Upper lobe of left lung (tissue), 6 donors: ENCODE results near the gene NAA40. TPM values are rescaled to one million over a fixed set of nuclear protein-coding genes. Genes with fewer than 3 reads are reported as not detected.

Experiments
- ATAC-seq, 2 donors: fragments of 200-7000 bp; cut with Tn5 transposase; one replicate each; pipeline ENCODE4 v1.9.1; 2022; ENCODE audit warnings: mild to moderate bottlenecking in 2 of 2, moderate library complexity in 2 of 2; ENCODE audit not compliant: low FRiP score in 2 of 2
- DNase-seq, 2 donors: peaks; one replicate each; pipeline ENCODE4 v3.0.0-alpha.2; 2019 to 2020
- H3K27ac ChIP-seq, 4 donors: fragments of 200-600 bp; sonication (generic); one replicate each; pipeline ENCODE4 v1.5.1; 2016 to 2019
- H3K27me3 ChIP-seq, 4 donors: fragments of 200-600 bp; sonication (generic); one replicate each; pipeline ENCODE4 v1.5.1; 2017 to 2019
- H3K36me3 ChIP-seq, 4 donors: fragments of 200-600 bp; sonication (generic); one replicate each; pipeline ENCODE4 v1.5.1; 2016 to 2019
- H3K4me1 ChIP-seq, 4 donors: fragments of 200-600 bp; sonication (generic); one replicate each; pipeline ENCODE4 v1.5.1; 2018 to 2019
- H3K4me3 ChIP-seq, 4 donors: fragments of 200-600 bp; sonication (generic); one replicate each; pipeline ENCODE4 v1.5.1; 2017 to 2019; ENCODE audit warnings: mild to moderate bottlenecking in 2 of 4, moderate library complexity in 1 of 4
- H3K9me3 ChIP-seq, 4 donors: fragments of 200-600 bp; sonication (generic); one replicate each; pipeline ENCODE4 v1.5.1; 2018 to 2019
- EP300 ChIP-seq, 4 donors: sonication (generic); formaldehyde crosslinking; IDR thresholded peaks; one replicate each; pipeline ENCODE4 v1.5.1; 2017; ENCODE audit warnings: antibody characterized with exemption in 4 of 4, control low read depth in 2 of 4
- POLR2A ChIP-seq, 4 donors: fragments of 450-650 bp; IDR thresholded peaks; one replicate each; pipeline ENCODE4 v1.5.1; 2016 to 2017; ENCODE audit warnings: antibody characterized with exemption in 4 of 4, mild to moderate bottlenecking in 2 of 4
- POLR2AphosphoS5 ChIP-seq, 2 donors: sonication (generic); formaldehyde crosslinking; IDR thresholded peaks; one replicate each; pipeline ENCODE4 v1.5.1; 2017; ENCODE audit warnings: antibody characterized with exemption in 2 of 2
- WGBS, 2 donors: methylation state at CpG; one replicate each; pipeline ENCODE4 v1.1.5; 2017 to 2018; 5-methylcytosine and 5-hydroxymethylcytosine counted together
- total RNA-seq, 6 donors: library from RNA; depleted of rRNA in 4 of 6; stranded (reverse); fragments of >200 nt in 4 of 6; gene quantifications; one replicate each; pipeline versions ENCODE4 v1.1.0 to v1.2.1, GENCODE V29; 2016 to 2021
- TF ChIP-seq, protein P1 (sequence below), 6 experiments: fragments of 450-650 bp in 4 of 6; fragments of 200-600 bp in 2 of 6; sonication (generic) in 2 of 6; IDR thresholded peaks; one replicate each; pipeline ENCODE4 v1.5.1; 2016 to 2019; ENCODE audit warnings: antibody characterized with exemption in 6 of 6
- donor health status: DM: no; HTN: no; CAD: no; lungs with moderate emphysema.
- donor health status: DM: no; HTN: yes; CAD: no; lungs with severe emphysema.

The NAA40 gene
- total RNA-seq, 6 donors from 2014 or later, result 7.8 to 41.9 (median 16.5) TPM

DNA sequence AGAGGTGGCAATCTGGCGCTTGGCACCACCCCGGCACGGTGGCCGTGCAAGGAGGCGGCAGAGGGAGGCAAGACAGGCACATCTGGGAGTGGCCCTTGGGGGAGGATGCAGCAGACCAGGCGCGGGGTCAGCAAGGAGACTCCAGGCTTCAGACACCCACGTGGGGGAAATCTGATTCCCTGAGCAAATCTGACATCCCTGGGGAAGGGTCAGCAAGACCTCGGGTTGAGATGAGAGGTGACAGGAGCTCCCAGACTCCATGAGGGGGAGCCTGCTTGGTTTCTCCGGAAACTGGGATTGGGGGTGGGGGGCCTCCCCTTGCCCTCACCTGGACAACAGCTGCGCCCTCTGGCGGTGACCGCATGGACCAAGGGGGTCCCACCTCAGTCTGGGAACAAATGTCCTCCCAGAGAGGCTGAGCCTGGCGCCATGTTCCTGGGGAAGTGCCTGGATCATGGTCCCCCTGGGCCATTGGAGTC lies 17.8 kb upstream of the NAA40 start:
- Histone ChIP-seq H3K36me3 (no peaks in the 10 kb centered on the region), H3K4me1 (peaks cover 39 to 52% (median 44%) of the 10 kb centered on the region in 4 donors), H3K4me3 (no peak overlapping the region), H3K27me3 (peaks cover 0 to 14% (median 0%) of the 10 kb centered on the region in 4 donors), H3K9me3 (no peaks in the 10 kb centered on the region), H3K27ac (peak overlapping the region in 1 of 4 donors; percentile 11)
- WGBS, 2 donors, result 49% methylated on average over 7 of the region's 14 CpGs; no CpG with 5 or more reads in 1 of the 2 donors
- TF ChIP-seq, protein P1, sequence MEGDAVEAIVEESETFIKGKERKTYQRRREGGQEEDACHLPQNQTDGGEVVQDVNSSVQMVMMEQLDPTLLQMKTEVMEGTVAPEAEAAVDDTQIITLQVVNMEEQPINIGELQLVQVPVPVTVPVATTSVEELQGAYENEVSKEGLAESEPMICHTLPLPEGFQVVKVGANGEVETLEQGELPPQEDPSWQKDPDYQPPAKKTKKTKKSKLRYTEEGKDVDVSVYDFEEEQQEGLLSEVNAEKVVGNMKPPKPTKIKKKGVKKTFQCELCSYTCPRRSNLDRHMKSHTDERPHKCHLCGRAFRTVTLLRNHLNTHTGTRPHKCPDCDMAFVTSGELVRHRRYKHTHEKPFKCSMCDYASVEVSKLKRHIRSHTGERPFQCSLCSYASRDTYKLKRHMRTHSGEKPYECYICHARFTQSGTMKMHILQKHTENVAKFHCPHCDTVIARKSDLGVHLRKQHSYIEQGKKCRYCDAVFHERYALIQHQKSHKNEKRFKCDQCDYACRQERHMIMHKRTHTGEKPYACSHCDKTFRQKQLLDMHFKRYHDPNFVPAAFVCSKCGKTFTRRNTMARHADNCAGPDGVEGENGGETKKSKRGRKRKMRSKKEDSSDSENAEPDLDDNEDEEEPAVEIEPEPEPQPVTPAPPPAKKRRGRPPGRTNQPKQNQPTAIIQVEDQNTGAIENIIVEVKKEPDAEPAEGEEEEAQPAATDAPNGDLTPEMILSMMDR (IDR thresholded peaks at IDR 0.05), result peak in 5 of 6 experiments; percentile 42 to 52 (median 48)
- no peak for TF ChIP-seq POLR2A (IDR thresholded peaks at IDR 0.05)
- ATAC-seq (no peak), DNase-seq (peak in 1 of 2 donors; percentile 32)

GRCh38 chr11:63922673-63923192 lies 16.1 kb upstream of the NAA40 start:
- Histone ChIP-seq H3K36me3 (no peaks in the 10 kb centered on the region), H3K4me1 (peaks cover 24 to 34% (median 28%) of the 10 kb centered on the region in 4 donors), H3K27me3 (no peaks in the 10 kb centered on the region), H3K4me3 (no peak overlapping the region), H3K9me3 (no peaks in the 10 kb centered on the region), H3K27ac (no peak overlapping the region)
- TF ChIP-seq EP300 (IDR thresholded peaks at IDR 0.05) (no peak), POLR2A (IDR thresholded peaks at IDR 0.05) (no peak), POLR2AphosphoS5 (IDR thresholded peaks at IDR 0.05) (no peak)
- TF ChIP-seq, protein P1 (IDR thresholded peaks at IDR 0.05), result no peak
- WGBS, 2 donors, result 89 to 90% methylated on average over 2 of the region's 2 CpGs
- ATAC-seq (no peak), DNase-seq (no peak)

DNA sequence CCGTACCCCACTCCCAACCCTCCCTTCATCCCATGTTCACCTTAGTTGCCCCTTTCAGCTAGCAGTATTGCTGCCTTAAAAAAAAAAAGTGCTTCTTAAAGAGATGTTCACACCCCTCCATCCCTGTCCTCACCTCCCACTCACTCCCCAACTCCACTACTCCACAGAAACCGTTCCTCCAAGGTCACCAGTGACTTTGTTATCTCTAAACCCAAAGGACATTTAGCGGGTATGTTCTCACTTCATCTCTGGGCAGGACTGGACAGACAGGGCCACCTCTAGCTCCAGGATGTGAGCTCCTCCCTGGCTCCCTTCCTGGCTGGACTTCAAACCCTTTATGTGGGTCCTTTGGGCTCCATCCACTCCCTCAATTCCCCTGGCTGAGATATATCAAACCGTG lies 15.5 kb upstream of the NAA40 start:
- no peak for DNase-seq
- 57 to 67% methylated on average over 4 of the region's 4 CpGs for whole genome bisulfite sequencing, 2 donors
- Histone ChIP-seq H3K36me3 (no peaks in the 10 kb centered on the region), H3K4me1 (peaks cover 18 to 28% (median 22%) of the 10 kb centered on the region in 4 donors), H3K4me3 (no peak overlapping the region), H3K27me3 (no peaks in the 10 kb centered on the region), H3K27ac (no peak overlapping the region), H3K9me3 (no peaks in the 10 kb centered on the region)
- no peak for ATAC-seq
- no peak for TF ChIP-seq POLR2A (IDR thresholded peaks at IDR 0.05)
- TF ChIP-seq, protein P1 (IDR thresholded peaks at IDR 0.05), result no peak
- no peak for TF ChIP-seq EP300 (IDR thresholded peaks at IDR 0.05)

GRCh38 chr11:63929616-63930015 lies 9.2 kb upstream of the NAA40 start:
- H3K9me3 ChIP-seq, result no peaks in the 10 kb centered on the region
- TF ChIP-seq, protein P1 (IDR thresholded peaks at IDR 0.05), result no peak
- TF ChIP-seq EP300 (IDR thresholded peaks at IDR 0.05) (no peak), POLR2A (IDR thresholded peaks at IDR 0.05) (no peak), POLR2AphosphoS5 (IDR thresholded peaks at IDR 0.05) (no peak)
- H3K27ac ChIP-seq, result no peak overlapping the region
- no peak for DNase-seq
- H3K4me3 ChIP-seq, result no peak overlapping the region
- H3K4me1 ChIP-seq, result no peaks in the 10 kb centered on the region
- WGBS, 2 donors, result 90 to 93% methylated on average over 5 of the region's 5 CpGs
- no peaks in the 10 kb centered on the region for H3K27me3 ChIP-seq
- no peak for ATAC-seq
- H3K36me3 ChIP-seq, result no peaks in the 10 kb centered on the region

DNA sequence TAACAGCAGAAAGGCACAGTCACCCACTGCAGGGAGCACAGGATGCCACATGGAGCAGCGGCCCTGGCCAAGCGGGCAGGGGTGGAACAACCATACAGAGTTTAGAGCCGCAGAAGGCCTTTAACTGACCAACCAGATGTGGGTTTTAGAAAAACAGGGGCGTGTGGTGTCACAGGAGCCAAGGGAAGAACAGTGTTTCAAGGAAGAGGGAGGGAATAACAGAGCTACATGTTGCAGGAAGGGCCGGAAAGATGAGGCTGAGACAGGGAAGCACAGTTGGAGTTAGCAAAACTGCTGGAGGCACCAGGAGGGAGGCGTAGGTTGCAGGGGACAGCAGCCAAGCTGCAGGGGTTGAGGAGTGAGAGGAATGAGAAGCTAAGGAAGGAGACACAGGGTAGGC lies 7.8 kb upstream of the NAA40 start:
- WGBS, 2 donors, result 72 to 82% methylated on average over 6 of the region's 6 CpGs
- no peak for DNase-seq

More for the DNA sequence above, 7.8 kb upstream of the NAA40 start:
- H3K27ac ChIP-seq, result no peak overlapping the region
- H3K36me3 ChIP-seq, result no peaks in the 10 kb centered on the region
- no peak for ATAC-seq
- no peaks in the 10 kb centered on the region for H3K9me3 ChIP-seq
- H3K27me3 ChIP-seq, result no peaks in the 10 kb centered on the region
- no peaks in the 10 kb centered on the region for H3K4me1 ChIP-seq
- H3K4me3 ChIP-seq, result no peak overlapping the region
- no peak for TF ChIP-seq EP300 (IDR thresholded peaks at IDR 0.05)
- TF ChIP-seq POLR2AphosphoS5 (IDR thresholded peaks at IDR 0.05), result no peak
- no peak for TF ChIP-seq POLR2A (IDR thresholded peaks at IDR 0.05)
- TF ChIP-seq, protein P1 (IDR thresholded peaks at IDR 0.05), result no peak
